Right lung (tissue), 5 donors: Measurements from ENCODE around the gene STK39. TPM values are rescaled to one million over a fixed set of nuclear protein-coding genes. Genes with fewer than 3 reads are reported as not detected.
A peak's percentile ranks its signal among the peaks of the same experiment; 100 is the strongest.
"Not testable (repeated sequence)": the region's sequence is repeated elsewhere in the genome, so short reads cannot be mapped to it uniquely, and the experiment has no call there.

Source experiments
- DNase-seq, 2 donors: peaks; one replicate each; pipeline ENCODE4 v3.0.0-alpha.2; 2013
- polyA plus RNA-seq, 5 donors: library from polyadenylated mRNA; unstranded; fragments of 120-200 nt; gene quantifications; one replicate each; pipeline versions ENCODE4 v1.2.1 to v1.2.3, GENCODE V29; 2013; ENCODE audit warnings: inconsistent platforms in 1 of 5, low replicate concordance in 1 of 5; ENCODE audit not compliant: insufficient read length in 5 of 5, insufficient read depth in 1 of 5

STK39 gene
- polyA plus RNA-seq, 5 donors: 24.0 to 28.9 (median 25.2) TPM

GRCh38 chr2:168138901-168139300 lies 108.5 kb downstream of the STK39 start:
- DNase-seq: no peak

GRCh38 chr2:168138374-168138773 lies 109.0 kb downstream of the STK39 start:
- DNase-seq: no peak

- DNase-seq: no peak
Measured at GRCh38 chr2:168137510-168138180, 109.8 kb downstream of the STK39 start.

- no peak for DNase-seq
Measured at GRCh38 chr2:168136392-168136977, 110.9 kb downstream of the STK39 start.

- DNase-seq: no peak
Measured at GRCh38 chr2:168135630-168136029, 111.8 kb downstream of the STK39 start.

GRCh38 chr2:168135121-168135520 lies 112.3 kb downstream of the STK39 start:
- no peak for DNase-seq

- no peak for DNase-seq
Measured at GRCh38 chr2:168134485-168134884, 112.9 kb downstream of the STK39 start.

- no peak for DNase-seq
Measured at GRCh38 chr2:168132389-168132788, 115.0 kb downstream of the STK39 start.

GRCh38 chr2:168130346-168130745 lies 117.0 kb downstream of the STK39 start:
- no peak for DNase-seq

- no peak for DNase-seq
Measured at GRCh38 chr2:168127371-168127770, 120.0 kb downstream of the STK39 start.

GRCh38 chr2:168122210-168122609 lies 125.2 kb downstream of the STK39 start:
- DNase-seq: not testable (repeated sequence)

- no peak for DNase-seq
Measured at GRCh38 chr2:168120730-168121129, 126.7 kb downstream of the STK39 start.

GRCh38 chr2:168120310-168120709 lies 127.1 kb downstream of the STK39 start:
- no peak for DNase-seq

- DNase-seq: peak in 1 of 2 donors; percentile 55
Measured at GRCh38 chr2:168119515-168120141, 127.8 kb downstream of the STK39 start.

- peak; percentile 68 to 74 for DNase-seq
Measured at GRCh38 chr2:168118733-168119514, 128.5 kb downstream of the STK39 start.

GRCh38 chr2:168116448-168116847 lies 130.9 kb downstream of the STK39 start:
- no peak for DNase-seq

- no peak for DNase-seq
Measured at GRCh38 chr2:168114619-168115018, 132.8 kb downstream of the STK39 start.

GRCh38 chr2:168114040-168114439 lies 133.4 kb downstream of the STK39 start:
- no peak for DNase-seq

- no peak for DNase-seq
Measured at GRCh38 chr2:168107322-168107721, 140.1 kb downstream of the STK39 start.

GRCh38 chr2:168105127-168105683 lies 142.2 kb downstream of the STK39 start:
- no peak for DNase-seq

- DNase-seq: no peak
Measured at GRCh38 chr2:168097431-168097830, 150.0 kb downstream of the STK39 start.

- DNase-seq: no peak
Measured at GRCh38 chr2:168096158-168096557, 151.2 kb downstream of the STK39 start.
